IPS-11a (cell line): ENCODE data around the gene MMRN1.

Experiments used
- H3K4me3 ChIP-seq: one replicate; pipeline ENCODE4 v1.5.1; 2013; ENCODE audit warnings: low read depth, low read length, control low read depth

MMRN1 gene

DNA sequence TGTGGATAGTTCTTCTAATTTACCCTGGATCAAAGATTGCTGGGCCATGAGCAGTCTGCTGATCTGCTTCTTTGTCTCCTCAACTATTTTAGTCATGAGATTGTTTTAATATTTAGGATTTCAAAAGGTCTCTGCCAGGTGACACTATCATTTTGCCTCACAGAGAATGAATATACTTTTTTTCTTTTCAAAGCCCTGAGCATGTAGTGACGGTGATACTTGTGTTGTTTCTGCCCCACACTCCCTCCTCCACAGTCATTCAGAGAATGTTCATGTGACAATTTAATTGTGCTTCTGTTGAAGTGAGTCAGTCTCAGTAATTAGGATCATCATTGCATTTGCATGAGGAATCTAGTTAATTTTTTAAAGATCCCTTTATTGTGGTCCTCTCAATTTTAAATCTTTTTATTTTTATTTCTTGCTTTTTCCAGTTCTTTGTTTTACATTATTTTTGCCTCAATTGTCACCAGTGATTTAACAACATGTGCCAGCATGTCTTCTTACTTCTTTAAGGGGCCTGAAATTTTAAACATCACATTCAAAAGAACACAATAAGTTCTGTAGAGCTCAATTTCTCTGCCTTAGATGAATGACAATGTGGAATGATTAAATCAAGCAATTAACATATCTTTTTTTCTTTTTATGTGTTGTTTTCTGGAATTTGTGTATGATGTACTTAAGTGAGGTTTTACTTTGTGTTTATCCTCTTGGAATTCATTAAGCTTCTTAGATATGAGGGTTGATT, 12.3 kb downstream of the MMRN1 start:
- no peak overlapping the region for H3K4me3 ChIP-seq

DNA sequence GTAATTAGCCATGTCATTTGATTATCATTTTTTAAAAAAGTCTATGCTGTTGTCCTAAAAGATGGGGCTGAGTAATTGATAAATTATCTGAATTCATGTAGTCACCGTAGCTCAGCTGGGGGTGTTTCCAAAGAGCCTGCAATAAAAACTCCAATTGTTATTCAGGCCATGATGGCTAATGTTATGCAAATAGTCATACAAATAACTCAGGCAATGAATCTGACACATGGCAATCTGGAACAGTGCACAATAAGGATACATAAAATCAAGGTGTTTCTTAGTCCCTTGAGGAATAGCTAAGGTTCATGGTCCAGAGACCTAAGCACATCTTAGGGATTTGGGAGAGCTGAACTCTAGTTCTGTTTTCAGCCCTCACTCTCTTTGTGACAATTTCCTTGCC, 15.2 kb downstream of the MMRN1 start:
- H3K4me3 ChIP-seq, result no peak overlapping the region

DNA sequence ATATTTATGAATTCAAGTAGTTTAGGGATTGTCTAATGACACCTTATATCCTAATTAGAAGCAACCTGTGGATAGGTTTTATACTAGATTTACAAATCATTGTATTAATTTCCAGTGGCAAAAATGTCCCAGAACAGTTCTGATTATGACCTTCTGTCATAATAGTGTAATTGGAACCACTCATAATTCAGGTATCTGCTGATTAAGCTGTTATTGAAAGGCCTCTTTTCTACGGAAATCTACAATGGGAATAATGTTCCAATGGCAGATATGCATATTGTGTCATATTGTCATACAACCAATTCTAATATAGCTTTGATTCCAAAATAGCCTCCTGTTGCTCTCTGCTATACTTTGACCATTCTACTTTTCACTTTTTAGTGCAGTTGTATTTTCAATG, 19.0 kb downstream of the MMRN1 start:
- no peak overlapping the region for H3K4me3 ChIP-seq

DNA sequence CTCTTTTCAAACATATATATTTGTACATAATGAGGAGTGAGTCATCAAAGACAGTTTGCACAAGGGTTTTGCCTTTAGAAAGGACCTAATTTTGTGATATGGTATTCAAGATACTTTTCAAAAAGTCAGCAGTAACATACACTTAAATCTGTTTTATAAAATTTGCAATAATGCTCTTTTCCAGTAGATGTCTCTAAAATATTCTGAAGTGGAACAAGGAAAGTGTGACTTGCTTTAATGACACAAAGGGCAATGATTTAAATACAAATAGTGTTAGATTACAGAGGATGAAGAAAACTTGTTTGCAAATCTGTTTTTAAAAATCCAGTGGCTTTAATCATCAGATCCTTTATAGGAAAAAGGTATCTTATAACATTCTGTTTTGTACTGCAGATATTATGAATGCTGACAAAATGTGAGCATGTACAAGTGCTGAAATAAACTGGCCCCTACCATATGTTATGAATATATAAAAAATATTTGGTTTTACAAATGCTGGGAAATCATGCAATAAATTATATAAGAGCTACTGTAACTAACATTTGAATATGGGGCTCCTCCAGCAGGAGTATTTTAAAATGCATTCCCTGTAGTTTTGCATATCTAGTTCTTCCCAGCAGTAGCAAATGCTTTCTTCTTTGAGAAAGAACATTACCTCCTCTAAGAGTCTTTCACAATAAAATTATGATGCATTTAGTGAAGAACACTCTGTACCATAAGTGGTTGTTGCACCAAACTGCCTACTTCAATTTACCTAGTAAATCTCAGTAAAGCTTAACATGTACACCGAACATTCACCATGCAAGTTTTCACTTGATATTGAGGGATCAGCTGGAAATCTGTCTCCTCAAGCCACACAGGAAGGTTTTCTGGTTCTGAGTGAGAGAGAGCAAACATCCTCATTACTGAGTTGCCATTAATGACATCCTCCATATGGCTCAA, 20.2 kb downstream of the MMRN1 start:
- H3K4me3 ChIP-seq, result no peak overlapping the region

DNA sequence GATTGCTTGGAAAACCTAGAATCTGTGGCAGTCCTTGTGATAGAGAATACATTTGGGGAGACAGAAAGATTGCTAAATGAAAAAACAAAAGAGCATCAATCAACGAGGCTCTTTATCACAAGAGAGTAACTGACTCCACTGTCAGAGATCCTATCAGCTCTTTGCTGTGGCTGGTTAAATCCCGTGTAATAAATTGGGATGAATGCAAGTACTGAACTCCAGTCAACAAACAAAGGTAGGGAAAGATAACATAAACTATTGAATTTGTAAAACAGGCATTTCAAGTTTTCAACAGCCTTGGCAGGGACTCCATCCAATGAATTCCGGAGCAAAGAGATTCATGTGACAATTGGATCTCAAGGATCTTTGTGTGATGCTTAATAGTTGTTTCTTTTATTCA, 21.3 kb downstream of the MMRN1 start:
- H3K4me3 ChIP-seq, result no peak overlapping the region

DNA sequence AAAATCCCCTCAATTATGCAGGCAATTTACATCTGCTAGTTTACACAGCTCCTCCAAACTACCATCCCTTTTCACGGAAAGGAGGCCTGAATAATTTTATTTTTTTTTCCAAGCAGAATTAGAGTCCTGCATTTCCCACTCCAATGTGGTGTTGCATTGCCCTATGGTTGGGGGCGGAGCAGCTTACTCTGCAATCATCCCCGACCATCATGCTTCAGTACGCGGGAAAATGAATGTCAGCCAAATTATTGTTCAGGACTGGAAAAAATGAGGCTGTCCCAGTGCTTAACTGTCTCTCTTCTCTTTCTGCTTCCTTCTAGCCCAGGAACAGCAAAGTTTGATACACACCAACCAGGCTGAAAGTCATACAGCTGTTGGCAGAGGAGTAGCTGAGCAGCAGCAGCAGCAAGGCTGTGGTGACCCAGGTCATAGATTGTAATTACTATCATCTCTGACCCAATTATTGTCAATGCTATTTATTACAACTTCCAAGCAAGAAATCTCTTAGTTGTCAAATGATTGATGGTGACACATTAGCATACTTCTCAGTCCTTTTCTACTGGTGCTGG, 28.3 kb downstream of the MMRN1 start:
- H3K4me3 ChIP-seq, result no peak overlapping the region

DNA sequence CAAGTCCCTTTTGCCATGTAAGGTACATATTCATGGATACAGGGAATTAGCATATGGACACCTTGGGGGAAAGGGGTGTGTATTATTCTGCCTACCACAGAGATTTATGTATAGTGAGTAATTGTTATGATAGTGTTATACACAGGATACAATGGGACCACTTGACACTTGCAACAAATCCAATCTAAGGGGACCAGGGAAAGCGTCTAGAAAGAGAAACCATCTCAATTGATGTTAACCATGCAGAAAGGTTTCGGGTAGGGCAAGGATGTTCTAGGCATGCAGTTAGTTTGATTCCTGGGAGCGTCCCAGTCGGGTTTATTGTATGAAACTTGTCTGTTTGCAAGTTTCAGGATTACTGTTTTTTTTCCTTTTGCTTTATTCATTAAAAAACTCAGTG, 34.2 kb downstream of the MMRN1 start:
- H3K4me3 ChIP-seq, result no peak overlapping the region

DNA sequence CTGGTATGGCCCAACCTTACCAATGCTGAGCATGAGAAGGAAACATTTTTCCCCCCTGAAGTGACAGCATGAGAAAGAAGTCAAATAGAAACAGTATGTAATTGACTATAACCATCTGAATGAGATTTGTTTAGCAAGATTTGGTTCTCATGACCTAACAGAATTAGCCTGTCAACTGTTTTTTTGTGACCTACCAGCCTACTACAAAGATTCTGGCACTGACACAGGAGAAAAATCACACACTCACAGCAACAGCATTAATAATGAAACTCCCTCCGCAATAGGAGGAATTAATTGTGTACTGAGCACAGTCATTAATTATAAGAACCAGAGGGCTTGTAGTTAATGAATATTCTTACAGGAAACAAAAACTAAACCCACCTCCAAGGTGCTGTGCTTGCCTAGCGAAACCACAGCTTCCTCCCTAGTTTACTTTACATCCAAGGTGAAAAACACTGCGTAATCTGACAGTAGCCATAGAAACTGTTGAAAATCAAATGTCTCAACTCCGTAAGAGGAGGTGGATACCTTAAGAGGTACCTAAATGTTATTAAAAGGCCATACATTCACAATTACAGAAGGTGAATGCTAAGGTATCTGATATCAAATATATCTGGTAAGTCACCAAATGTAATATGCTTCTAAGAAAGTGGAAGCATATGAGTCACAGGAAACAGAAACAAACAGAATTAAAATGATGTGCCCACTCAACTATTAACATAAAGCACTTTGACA, 34.9 kb downstream of the MMRN1 start:
- H3K4me3 ChIP-seq, result no peak overlapping the region

DNA sequence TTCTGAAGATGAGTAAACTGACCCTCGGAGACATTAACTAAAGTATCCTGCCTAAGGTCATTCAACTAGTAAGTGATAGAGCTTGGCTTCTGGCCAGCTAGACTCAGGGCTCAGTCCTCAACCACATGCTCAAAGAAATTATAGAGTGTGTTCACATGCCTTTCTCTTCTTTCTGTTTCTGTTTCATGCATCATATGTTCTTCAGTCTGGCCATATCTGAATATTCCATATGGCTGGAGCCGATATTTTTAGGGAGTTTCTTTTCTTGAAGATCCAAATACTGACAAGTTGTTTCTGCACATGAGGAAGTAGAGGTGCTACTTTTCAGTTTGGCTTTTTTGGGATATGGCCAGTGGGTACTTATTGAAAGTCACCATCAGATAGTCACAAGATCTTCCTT, 44.9 kb downstream of the MMRN1 start:
- H3K4me3 ChIP-seq, result no peak overlapping the region

DNA sequence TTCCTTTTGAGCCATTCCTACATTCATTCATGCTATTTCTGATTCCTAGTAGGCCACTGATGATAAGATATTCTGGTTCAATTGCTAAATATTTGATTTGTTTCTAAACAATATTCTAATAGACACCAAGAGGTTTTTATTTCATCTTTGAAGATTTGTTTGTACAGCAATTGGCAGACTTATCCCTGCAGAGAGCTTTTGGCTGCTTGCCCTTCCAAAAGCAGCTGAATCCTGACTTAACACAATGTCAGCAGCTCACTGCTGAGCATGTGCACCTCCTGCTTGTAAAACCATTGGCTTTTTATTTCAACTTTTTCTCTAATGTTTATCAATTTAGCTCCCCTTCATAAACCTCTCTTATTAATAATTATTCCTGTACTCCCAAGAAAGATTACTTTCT, 45.3 kb downstream of the MMRN1 start:
- no peak overlapping the region for H3K4me3 ChIP-seq

DNA sequence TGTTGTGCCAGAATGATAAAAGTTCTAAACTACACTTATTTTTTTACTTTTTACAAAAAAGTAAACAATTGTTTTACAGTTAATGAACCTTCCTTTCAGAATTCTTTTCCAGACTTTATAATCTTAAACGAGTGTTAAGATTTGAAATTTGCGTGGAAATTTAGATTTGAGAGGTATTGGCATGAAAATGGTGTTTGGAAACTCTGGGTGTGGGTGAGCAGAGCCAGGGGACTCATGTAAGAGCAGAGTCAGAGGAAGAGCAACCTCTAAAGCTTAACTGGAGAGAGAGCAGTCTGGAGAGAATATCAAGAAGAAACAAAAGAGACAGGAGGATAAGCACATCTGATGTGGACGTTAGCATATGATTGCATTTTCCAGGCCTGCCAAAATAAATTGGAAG, 48.2 kb downstream of the MMRN1 start:
- H3K4me3 ChIP-seq, result no peak overlapping the region

DNA sequence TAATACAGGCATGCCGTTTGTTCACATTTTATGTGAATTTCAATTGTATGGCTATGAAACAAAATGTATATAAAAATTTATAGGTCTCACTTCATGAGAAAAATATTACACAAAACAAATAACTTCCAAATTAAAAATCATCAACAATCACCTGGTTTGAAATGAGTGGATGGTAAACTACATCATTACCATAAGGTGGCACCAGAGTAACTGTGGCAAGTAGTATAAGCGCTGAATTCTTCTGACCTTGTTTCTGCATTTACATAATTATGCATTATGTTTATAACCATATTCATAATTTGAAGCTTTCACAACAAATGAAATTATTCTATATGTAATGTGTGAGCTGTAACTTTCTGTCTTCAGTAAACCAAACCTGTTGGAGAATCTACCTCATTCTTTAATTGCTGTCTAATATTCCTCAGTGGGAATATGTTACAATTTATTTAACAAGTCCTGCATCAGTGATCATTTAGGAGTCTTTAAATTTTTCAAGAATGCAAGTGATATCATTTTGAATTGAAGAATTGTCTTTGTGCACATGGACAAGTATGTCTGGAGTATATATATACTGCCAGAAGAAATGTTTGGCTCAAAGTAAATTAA, 55.2 kb downstream of the MMRN1 start:
- no peak overlapping the region for H3K4me3 ChIP-seq

DNA sequence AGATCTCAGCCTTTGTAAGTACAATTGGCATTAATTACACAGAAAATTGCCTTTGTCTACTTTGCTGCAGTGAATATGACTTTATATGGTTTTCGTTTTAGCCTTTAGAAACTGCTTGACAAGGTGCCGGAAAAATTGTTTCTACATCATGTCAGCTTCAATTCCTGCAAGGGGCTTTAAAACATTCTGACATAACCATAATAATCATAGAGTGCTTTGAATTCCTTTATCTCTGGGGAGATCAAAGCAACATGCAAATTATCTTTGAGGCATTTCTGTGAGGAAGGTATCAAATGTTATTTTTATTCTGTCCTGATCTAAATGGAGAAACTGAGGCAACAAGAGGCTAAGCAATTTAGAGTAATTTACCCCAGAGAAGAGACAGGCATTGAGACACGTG, 57.8 kb downstream of the MMRN1 start:
- no peak overlapping the region for H3K4me3 ChIP-seq

DNA sequence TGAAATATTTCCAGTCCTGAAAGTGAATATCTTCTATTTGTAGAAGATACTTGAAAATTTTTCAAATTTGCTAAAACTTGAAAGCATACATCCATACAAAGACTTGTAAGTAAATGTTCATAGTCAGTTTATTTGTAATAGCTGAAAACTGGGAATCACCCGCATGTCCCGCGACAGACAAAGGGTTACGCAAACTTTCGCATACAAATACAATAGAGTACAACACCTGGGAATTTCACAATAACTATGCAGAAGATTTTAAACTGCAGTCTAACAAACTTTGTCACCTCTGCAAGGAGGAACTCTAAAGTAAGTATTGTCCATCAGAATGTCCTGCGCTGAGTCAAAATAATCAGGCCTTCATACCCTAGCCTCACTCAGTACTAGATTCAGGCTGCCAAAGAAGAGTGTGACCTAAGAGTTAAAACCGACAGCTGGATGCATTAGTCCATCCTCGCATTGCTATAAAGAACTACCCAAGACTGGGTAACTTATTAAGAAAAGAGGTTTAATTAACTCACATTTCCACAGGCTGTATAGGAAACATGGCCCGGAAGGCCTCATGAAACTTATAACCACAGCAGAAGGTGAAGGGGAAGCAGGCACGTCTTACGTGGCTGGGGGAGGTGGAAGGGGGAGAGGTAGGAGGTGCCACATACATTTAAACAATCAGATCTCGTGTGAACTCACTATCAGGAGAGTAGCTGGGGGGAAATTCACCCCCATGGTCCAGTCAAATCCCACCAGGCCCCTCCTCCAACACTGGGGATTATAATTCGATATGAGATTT, 60.4 kb downstream of the MMRN1 start:
- H3K4me3 ChIP-seq, result no peak overlapping the region

DNA sequence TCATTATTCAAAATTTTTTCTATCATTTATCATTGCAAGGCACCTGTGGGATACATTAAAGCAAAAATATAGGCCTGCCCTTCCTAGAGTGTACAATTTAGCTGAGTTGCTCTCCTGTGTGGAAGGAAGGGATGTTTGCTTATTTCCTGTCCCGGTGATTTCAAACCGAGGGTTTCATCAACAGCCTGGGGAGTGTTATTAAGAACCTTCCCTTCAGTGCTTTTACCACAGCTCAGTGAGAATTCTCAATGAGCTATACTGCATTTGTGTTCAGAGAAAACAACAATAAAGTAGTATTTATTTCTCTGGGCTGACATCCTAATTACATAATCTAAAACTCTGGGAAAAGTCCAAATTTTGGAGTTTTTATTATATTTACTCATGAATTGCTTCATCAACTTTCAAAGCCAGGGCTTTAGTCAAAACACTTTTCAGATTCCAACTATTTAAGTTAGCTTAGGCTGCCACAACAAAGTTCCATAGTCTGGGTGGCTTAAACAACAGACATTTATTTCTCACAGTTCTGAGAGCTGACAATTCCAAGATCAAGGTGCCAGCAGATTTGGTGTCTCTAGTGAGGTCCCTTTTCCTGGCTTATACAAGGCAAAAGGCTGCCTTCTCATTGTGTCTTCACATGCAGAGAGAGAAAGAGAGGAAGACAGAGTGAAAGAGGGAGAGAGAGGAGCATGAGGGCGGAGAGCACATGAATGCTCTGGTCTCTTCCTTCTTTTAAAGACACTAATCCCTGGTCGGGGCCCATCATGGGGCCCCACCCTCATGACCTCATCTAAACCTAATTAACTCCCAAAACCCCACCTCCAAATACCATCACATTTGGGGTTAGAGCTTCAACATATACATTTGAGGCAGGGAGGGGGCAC, 62.6 kb downstream of the MMRN1 start:
- H3K4me3 ChIP-seq, result no peak overlapping the region

DNA sequence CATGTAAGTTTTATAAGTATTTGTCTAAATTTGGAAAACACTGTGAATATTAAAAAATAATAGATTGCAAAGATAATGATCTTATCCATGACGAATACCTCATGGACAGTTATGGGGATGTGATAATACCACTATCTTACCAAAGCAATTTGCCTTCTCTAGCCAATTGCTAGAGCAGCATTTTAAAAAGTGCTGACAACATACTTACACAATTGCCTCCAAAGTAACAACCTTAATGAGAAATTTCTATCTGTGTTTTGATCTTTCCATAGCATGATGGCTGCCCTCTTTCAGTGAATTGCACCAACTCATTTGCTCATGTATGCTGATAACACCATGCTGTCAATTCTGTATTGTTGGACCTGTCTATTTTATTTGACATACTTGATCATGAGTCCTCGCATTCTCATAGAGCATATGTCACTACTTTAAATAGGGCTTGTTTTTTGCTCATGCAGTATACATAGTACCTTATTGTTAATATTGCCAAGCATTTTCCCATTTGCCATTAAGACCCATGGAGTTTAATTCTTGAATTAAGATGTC, 87.2 kb downstream of the MMRN1 start:
- H3K4me3 ChIP-seq, result no peak overlapping the region

DNA sequence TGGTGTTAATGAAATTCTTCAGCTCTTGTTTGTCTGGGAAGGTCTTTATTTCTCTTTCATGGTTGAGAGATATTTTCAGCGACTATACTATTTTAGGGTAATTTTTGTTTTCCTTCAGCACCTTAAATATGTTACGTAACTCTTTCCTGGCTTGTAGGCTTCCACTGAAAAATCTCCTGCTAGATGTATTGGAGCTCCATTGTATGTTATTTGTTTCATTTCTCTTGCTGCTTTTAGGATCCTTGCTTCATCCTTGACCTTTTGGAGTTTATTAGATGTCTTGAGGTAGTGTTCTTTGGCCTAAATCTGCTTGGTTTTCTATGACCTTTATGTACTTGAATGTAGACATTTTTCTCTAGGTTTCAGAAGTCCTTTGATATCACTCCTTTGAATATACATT, 93.6 kb downstream of the MMRN1 start:
- H3K4me3 ChIP-seq, result no peak overlapping the region

DNA sequence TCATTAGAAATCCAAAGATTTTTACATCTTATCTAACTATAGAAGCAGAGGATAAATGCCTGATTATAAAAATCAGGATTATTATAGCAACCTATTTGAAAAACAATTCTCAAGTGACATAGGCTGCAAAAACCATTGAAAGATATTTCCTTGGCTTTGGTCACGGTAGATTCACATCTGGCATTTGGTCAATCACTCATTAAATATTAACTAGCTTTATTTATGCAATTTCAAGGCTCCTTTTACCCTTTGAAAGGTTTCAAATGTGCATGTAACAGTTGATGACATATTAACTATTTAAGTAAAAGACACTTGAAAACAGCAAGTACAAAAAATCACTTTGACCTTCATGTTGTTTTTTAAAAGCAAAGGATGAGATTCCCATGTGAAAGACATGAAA, 98.1 kb downstream of the MMRN1 start:
- H3K4me3 ChIP-seq, result no peak overlapping the region
